ENCODE results near the gene OVCA2.

DNA sequence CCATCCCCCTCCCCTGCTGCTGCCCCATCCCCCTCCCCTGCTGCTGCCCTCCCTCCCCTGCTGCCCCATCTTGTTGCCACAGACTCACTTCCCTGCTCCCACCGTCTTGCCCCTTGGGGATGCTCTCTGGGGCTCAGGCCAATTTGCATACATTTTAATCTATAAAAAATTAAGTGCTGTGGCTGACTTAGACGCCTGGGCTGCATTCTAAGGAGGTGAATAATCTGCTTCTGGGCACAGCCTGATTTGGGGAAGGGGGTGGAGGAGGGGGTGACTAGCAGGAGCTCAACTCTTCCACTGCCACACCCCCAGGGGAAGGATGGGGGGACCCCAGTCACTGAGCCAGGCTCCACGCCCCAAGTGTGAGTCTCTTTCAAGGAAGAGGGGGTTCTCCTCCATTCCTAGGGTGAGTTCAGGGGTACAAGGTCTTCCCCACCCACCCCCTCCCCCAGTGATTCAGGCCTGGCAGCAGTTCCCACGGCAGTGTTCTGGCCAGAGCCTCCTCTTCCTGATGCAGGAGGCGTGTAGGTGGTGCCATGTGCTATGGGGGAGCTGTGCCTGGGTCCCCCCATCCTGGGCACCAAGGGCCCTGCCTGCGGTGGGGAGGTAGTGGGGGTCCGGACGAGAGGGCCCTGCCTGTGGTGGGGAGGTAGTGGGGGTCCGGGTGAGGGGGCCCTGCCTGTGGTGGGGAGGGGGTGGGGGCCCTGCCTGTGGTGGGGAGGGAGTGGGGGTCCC lies 6.8 kb upstream of the OVCA2 start:
- TF ChIP-seq, protein P1, sequence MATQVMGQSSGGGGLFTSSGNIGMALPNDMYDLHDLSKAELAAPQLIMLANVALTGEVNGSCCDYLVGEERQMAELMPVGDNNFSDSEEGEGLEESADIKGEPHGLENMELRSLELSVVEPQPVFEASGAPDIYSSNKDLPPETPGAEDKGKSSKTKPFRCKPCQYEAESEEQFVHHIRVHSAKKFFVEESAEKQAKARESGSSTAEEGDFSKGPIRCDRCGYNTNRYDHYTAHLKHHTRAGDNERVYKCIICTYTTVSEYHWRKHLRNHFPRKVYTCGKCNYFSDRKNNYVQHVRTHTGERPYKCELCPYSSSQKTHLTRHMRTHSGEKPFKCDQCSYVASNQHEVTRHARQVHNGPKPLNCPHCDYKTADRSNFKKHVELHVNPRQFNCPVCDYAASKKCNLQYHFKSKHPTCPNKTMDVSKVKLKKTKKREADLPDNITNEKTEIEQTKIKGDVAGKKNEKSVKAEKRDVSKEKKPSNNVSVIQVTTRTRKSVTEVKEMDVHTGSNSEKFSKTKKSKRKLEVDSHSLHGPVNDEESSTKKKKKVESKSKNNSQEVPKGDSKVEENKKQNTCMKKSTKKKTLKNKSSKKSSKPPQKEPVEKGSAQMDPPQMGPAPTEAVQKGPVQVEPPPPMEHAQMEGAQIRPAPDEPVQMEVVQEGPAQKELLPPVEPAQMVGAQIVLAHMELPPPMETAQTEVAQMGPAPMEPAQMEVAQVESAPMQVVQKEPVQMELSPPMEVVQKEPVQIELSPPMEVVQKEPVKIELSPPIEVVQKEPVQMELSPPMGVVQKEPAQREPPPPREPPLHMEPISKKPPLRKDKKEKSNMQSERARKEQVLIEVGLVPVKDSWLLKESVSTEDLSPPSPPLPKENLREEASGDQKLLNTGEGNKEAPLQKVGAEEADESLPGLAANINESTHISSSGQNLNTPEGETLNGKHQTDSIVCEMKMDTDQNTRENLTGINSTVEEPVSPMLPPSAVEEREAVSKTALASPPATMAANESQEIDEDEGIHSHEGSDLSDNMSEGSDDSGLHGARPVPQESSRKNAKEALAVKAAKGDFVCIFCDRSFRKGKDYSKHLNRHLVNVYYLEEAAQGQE (IDR thresholded peaks at IDR 0.05; ENCODE audit: low read depth): no peak
- TF ChIP-seq POLR2A (IDR thresholded peaks at IDR 0.05; ENCODE audit: borderline replicate concordance, extremely low read depth, insufficient read depth, insufficient read length): no peak

Data from HCT116 (cell line).